HepG2 (cell line): Measurements from ENCODE around the gene IQSEC1. TPM values are rescaled to one million over a fixed set of nuclear protein-coding genes. Genes with fewer than 3 reads are reported as not detected.

Experiments used
- ATAC-seq: fragments of 200-7000 bp; cut with Tn5 transposase; 3 replicates; pipeline ENCODE4 v1.9.1; 2020; ENCODE audit warnings: mild to moderate bottlenecking, moderate library complexity
- BruUV-seq: library from RNA; stranded (reverse); fragments of 400-500 nt; replicated peaks from 2 replicates; lab custom pipeline; 2021; lab: Mats Ljungman, UMichigan
- CTCF ChIA-PET: fragments of 300-600 bp; formaldehyde crosslinking; extraction: SDS; loops from one replicate; lab custom pipeline; 2021; ENCODE audit warnings: low total read pairs, inconsistent platforms, low intra/inter-chr PET ratio; lab: Yijun Ruan, JAX
- POLR2A ChIA-PET: fragments of 350-600 bp; sonication (Branson Sonifier 250); formaldehyde crosslinking; loops from one replicate; lab custom pipeline; 2020; ENCODE audit warnings: antibody characterized with exemption, inconsistent platforms; lab: Yijun Ruan, JAX
- DNase-seq: peaks from one replicate; pipeline ENCODE4 v3.0.0-alpha.2; 2015; ENCODE audit warnings: low spot score
- FAIRE-seq: peaks from 3 replicates; lab custom pipeline; 2011; peaks lifted over from hg19 to GRCh38; lab: Jason Lieb, UNC
- H2AFZ ChIP-seq: one replicate; pipeline ENCODE4 v1.6.1; 2011; ENCODE audit warnings: low read length, inconsistent platforms
- H3K27ac ChIP-seq: fragments of 300-600 bp; 3 replicates; pipeline ENCODE4 v1.8.0; 2011; ENCODE audit warnings: mixed run types, mild to moderate bottlenecking, mixed read lengths, low read length, inconsistent platforms; ENCODE audit not compliant: insufficient read depth; ENCODE audit errors: extremely low read length
- H3K27me3 ChIP-seq, 2 experiments: fragments of 200-600 bp in 1 of 2; 2 replicates in 1 of 2; 3 replicates in 1 of 2; pipeline versions ENCODE4 v1.6.0 to v1.8.0; 2011; ENCODE audit warnings: low read length in 2 of 2, mild to moderate bottlenecking in 2 of 2, moderate library complexity in 2 of 2, inconsistent platforms in 1 of 2; ENCODE audit not compliant: insufficient read depth in 2 of 2, control insufficient read depth in 1 of 2
- H3K36me3 ChIP-seq, 2 experiments: fragments of 200-600 bp in 1 of 2; replicated peaks in 1 of 2; 2 replicates in 1 of 2; 3 replicates in 1 of 2; pipeline versions ENCODE4 v1.5.1 to v1.8.0; 2011; ENCODE audit warnings: low read length in 2 of 2, inconsistent platforms in 1 of 2; ENCODE audit not compliant: insufficient read depth in 2 of 2, control insufficient read depth in 1 of 2
- H3K4me1 ChIP-seq: 2 replicates; pipeline ENCODE4 v1.5.1; 2012; ENCODE audit warnings: low read length, inconsistent platforms; ENCODE audit not compliant: insufficient read depth
- H3K4me2 ChIP-seq: 2 replicates; pipeline ENCODE4 v1.6.0; 2011; ENCODE audit warnings: low read depth, low read length, inconsistent platforms
- H3K4me3 ChIP-seq, 3 experiments: fragments of 200-600 bp in 1 of 3; sonication (generic), shearing (Covaris generic) in 1 of 3; replicated peaks in 1 of 3; 2 replicates each; pipeline ENCODE4 v1.5.1; 2011 to 2016; ENCODE audit warnings: low read length in 3 of 3, inconsistent platforms in 2 of 3, low read depth in 2 of 3, mild to moderate bottlenecking in 2 of 3, control low read depth in 1 of 3, mixed read lengths in 1 of 3; ENCODE audit not compliant: insufficient read depth in 1 of 3
- H3K79me2 ChIP-seq: one replicate; pipeline ENCODE4 v1.6.1; 2011; ENCODE audit warnings: low read length, inconsistent platforms; ENCODE audit not compliant: insufficient read depth
- H3K9ac ChIP-seq: 2 replicates; pipeline ENCODE4 v1.6.0; 2011; ENCODE audit warnings: mild to moderate bottlenecking, low read depth, low read length, inconsistent platforms; ENCODE audit not compliant: insufficient read depth
- H3K9me3 ChIP-seq: 2 replicates; pipeline ENCODE4 v1.5.1; 2012; ENCODE audit warnings: mild to moderate bottlenecking, low read length
- H4K20me1 ChIP-seq: 2 replicates; pipeline ENCODE4 v1.6.0; 2011; ENCODE audit warnings: inconsistent platforms, mild to moderate bottlenecking, low read length, moderate library complexity; ENCODE audit not compliant: insufficient read depth
- AHR ChIP-seq: IDR thresholded peaks from 2 replicates; pipeline ENCODE4 v1.6.1; 2018; ENCODE audit warnings: missing genetic modification reagents, missing compliant biosample characterization
- FOXM1 ChIP-seq: sonication (generic); formaldehyde crosslinking; IDR thresholded peaks from 2 replicates; pipeline ENCODE4 v1.5.0; 2020; ENCODE audit warnings: missing genetic modification reagents
- PAXIP1 ChIP-seq: sonication (generic); formaldehyde crosslinking; conservative IDR thresholded peaks from 2 replicates; pipeline ENCODE4 v1.4.0; 2020; ENCODE audit warnings: mild to moderate bottlenecking, missing genetic modification reagents, moderate library complexity
- ZBTB20 ChIP-seq: sonication (generic); formaldehyde crosslinking; IDR thresholded peaks from 2 replicates; pipeline ENCODE4 v1.8.1; 2023; ENCODE audit warnings: missing genetic modification reagents, low read depth, mild to moderate bottlenecking, borderline replicate concordance
- WGBS: methylation state at CpG from one replicate; pipeline ENCODE4 v1.1.6; 2017; ENCODE audit warnings: low lambda C conversion rate; 5-methylcytosine and 5-hydroxymethylcytosine counted together
- in situ Hi-C: cut with HindIII; loops from 2 replicates; pipeline ENCODE4 v1.10.0; 2017; ENCODE audit warnings: low pct_unique_long_range_greater_than_20kb; ENCODE audit not compliant: extremely low pct_ligation_motif_present
- intact Hi-C: fragments of 100-400 bp; cut with micrococcal nuclease; formaldehyde crosslinking; loops from one replicate; pipeline ENCODE4 v1.10.0; 2022; ENCODE audit not compliant: unreplicated experiment
- polyA plus RNA-seq, 8 experiments: library from polyadenylated mRNA; depleted of rRNA in 3 of 8; stranded (reverse) in 7 of 8; unstranded in 1 of 8; fragments of >200 nt; fragmentation: Illumina TruSeq in 4 of 8; extraction: Trizol in 4 of 8; gene quantifications; 2 replicates each; pipeline versions ENCODE4 v1.2.1 to v1.2.3, GENCODE V29; 2011 to 2016; ENCODE audit warnings: low read depth in 4 of 8, missing spikeins in 1 of 8, mixed read lengths in 1 of 8; ENCODE audit not compliant: insufficient read depth in 1 of 8
- total RNA-seq, 5 experiments: library from RNA; depleted of rRNA; stranded (reverse); fragments of >200 nt; fragmentation: Illumina TruSeq; extraction: Trizol; gene quantifications; 2 replicates each; pipeline ENCODE4 v1.2.3, GENCODE V29; 2016; ENCODE audit warnings: low read depth in 1 of 5

Gene IQSEC1
- total and polyA plus RNA-seq, 2 of the 13 experiments (the other 11 are each of a cell fraction or from before 2014, with no cell fraction given) = 17.4 to 20.2 TPM

- 95% methylated on average over 5 of the region's 7 CpGs for WGBS
- in situ Hi-C loops = no loop called here
- intact Hi-C loops = no loop called here
Observed at GRCh38 chr3:13086531-13086981, 13.3 kb upstream of the IQSEC1 start.

GRCh38 chr3:13085846-13086179 is 12.6 kb upstream of the IQSEC1 start:
- Histone ChIP-seq H3K79me2 (no peaks in the 10 kb centered on the region), H3K4me3 (no peak overlapping the region), H2AFZ (no peak overlapping the region), H3K36me3 (peaks cover 0 to 5% of the 10 kb centered on the region in 2 experiments; a peak in 2 of 5 replicates), H3K4me1 (peaks cover 4% of the 10 kb centered on the region; the same call in 1 of the 2 replicates), H3K9ac (no peak overlapping the region), H3K27ac (no peak overlapping the region), H3K27me3 (no peaks in the 10 kb centered on the region), H4K20me1 (peaks cover 4% of the 10 kb centered on the region; the same call in 1 of the 2 replicates), H3K4me2 (no peak overlapping the region), H3K9me3 (no peaks in the 10 kb centered on the region)
- ATAC-seq (no peak), FAIRE-seq (no peak), DNase-seq (no peak)
- 100% methylated on average over 7 of the region's 8 CpGs for WGBS
- in situ Hi-C loops = no loop called here
- ChIA-PET POLR2A (no interaction called here), CTCF (no interaction called here)
- no TSS peak for BruUV-seq
- intact Hi-C loops = no loop called here
- TF ChIP-seq ZBTB20 (CRISPR knock-in tag) (no peak), PAXIP1 (CRISPR knock-in tag) (no peak), FOXM1 (no peak)

More at GRCh38 chr3:13086531-13086981, 13.3 kb upstream of the IQSEC1 start:
- Histone ChIP-seq H4K20me1 (peaks cover 4% of the 10 kb centered on the region; the same call in 1 of the 2 replicates), H3K79me2 (no peaks in the 10 kb centered on the region), H3K9ac (no peak overlapping the region), H3K27ac (no peak overlapping the region), H3K4me2 (no peak overlapping the region), H3K36me3 (peaks cover 0 to 8% of the 10 kb centered on the region in 2 experiments; a peak in 2 of 5 replicates), H3K4me1 (peaks cover 7% of the 10 kb centered on the region; the same call in 1 of the 2 replicates), H3K27me3 (no peaks in the 10 kb centered on the region), H3K4me3 (no peak overlapping the region), H3K9me3 (no peaks in the 10 kb centered on the region), H2AFZ (no peak overlapping the region)
- ChIA-PET POLR2A (no interaction called here), CTCF (no interaction called here)
- no peak for TF ChIP-seq AHR
- DNase-seq (no peak), FAIRE-seq (no peak), ATAC-seq (no peak)
- BruUV-seq = no TSS peak
